SW480 (cell line): ENCODE results near the gene ZFYVE19.
"Not testable (repeated sequence)": the region's sequence is repeated elsewhere in the genome, so short reads cannot be mapped to it uniquely, and the experiment has no call there.

Source experiments
- DNase-seq: peaks from one replicate; pipeline ENCODE4 v3.0.0-alpha.2; 2016; ENCODE audit warnings: low spot score

The ZFYVE19 gene

DNA sequence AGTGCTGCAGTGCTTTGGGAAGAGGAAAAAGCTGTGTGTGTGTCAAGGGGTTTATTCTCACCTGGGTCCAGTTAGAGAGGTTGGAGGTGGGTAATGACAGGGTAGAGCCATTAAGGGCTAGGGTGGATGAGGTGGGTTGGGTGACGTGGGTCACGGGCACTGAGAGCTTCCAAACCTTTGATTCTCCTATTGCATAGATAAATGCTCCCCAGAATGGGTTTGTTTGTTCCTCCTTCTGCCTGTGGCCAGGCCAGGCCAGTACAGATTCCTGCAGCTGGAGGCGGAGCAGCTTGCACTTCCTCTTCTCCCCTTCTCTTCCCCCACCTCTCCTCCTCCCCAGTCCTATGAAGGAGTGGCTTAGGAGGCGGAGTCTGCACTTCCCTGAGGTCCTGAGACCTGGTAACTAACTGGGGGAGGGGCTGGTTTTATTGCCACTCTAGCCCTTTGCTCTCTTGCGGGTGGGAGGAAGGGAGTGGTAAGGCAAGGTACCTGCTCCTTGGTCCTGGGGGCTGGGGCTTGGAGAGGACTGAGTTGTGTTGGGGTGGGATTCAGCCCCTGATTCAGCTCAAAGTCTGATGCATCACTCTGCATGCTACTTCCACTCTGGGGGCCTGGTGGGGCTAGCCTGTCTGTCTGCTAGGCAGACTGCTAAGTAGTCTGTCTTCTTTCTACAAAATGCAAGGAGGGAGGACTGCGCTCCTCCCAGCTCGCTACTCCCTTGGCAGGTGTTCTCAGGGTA lies 40.5 kb downstream of the ZFYVE19 start:
- DNase-seq = peak; percentile 74

DNA sequence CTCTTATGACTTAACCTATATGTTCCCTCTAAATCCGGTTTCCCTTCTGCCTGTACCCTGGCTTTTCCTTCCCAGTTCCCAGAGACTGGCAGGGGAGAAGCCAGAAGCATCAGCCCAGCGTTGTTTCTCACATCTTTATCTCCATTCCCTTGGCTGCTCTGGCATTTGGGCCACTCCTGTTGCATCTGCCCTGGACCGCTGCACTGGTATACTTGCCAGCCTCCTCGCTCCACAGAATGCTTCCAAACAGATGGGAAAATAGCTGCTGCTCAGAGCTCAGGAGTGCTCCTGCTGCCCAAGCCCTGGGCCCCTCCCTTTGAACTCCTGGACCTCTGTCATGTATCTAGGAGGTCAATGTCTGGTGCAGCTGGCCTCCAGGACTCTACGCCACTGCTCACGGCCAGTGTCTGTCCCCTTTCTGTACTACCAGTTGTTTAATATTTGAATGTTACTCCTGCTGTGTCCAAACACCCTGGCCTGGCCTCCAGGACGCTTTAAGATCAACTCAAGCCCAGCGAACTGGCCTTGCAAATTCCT lies 43.8 kb downstream of the ZFYVE19 start:
- DNase-seq = no peak

GRCh38 chr15:40852529-40852928 lies 45.6 kb downstream of the ZFYVE19 start:
- no peak for DNase-seq

DNA sequence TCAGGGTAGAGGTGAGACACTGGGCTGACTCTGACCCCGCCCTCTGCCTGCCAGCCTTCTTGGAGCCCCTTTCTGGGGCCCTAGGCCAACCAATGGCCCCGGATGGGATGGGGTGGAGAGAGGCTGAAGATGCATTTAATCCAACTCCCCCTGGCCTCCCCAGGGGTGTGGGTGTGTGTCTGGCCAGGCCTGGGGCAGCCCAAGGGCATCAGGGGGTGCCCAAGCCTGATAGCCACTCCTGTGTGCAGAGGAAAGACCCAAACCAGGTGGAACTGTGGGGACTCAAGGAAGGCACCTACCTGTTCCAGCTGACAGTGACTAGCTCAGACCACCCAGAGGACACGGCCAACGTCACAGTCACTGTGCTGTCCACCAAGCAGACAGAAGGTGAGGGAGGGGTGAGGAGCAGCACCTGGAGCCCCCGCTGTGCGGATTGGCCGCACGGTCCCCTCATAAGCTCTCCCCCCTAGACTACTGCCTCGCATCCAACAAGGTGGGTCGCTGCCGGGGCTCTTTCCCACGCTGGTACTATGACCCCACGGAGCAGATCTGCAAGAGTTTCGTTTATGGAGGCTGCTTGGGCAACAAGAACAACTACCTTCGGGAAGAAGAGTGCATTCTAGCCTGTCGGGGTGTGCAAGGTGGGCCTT lies 46.5 kb downstream of the ZFYVE19 start:
- no peak for DNase-seq

DNA sequence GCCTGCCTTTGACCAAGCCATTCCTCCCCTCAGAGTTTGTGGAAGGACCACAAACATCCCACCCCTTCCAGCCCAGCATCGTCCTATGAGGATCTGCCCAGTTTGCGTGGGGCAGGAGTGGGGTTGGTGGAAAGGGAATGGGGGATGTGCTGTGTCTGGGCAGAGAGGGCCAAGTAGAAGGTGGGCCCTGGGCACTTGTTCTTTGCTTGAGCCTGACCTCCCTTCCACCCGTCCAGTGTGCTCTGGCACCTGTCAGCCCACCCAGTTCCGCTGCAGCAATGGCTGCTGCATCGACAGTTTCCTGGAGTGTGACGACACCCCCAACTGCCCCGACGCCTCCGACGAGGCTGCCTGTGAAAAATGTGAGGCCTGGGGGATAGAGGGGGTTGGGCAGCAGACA lies 47.3 kb downstream of the ZFYVE19 start:
- no peak for DNase-seq

- no peak for DNase-seq
These were observed 48.9 kb downstream of the ZFYVE19 start for GRCh38 chr15:40855706-40856234.

GRCh38 chr15:40856746-40857145 lies 49.9 kb downstream of the ZFYVE19 start:
- DNase-seq = no peak

- DNase-seq = peak; percentile 25
These were observed 50.9 kb downstream of the ZFYVE19 start for GRCh38 chr15:40857601-40858341.

- no peak for DNase-seq
These were observed 51.8 kb downstream of the ZFYVE19 start for GRCh38 chr15:40858706-40859105.

- peak; percentile 53 for DNase-seq
These were observed 52.4 kb downstream of the ZFYVE19 start for GRCh38 chr15:40859206-40859851.

GRCh38 chr15:40861147-40861546 lies 54.3 kb downstream of the ZFYVE19 start:
- not testable (repeated sequence) for DNase-seq

DNA sequence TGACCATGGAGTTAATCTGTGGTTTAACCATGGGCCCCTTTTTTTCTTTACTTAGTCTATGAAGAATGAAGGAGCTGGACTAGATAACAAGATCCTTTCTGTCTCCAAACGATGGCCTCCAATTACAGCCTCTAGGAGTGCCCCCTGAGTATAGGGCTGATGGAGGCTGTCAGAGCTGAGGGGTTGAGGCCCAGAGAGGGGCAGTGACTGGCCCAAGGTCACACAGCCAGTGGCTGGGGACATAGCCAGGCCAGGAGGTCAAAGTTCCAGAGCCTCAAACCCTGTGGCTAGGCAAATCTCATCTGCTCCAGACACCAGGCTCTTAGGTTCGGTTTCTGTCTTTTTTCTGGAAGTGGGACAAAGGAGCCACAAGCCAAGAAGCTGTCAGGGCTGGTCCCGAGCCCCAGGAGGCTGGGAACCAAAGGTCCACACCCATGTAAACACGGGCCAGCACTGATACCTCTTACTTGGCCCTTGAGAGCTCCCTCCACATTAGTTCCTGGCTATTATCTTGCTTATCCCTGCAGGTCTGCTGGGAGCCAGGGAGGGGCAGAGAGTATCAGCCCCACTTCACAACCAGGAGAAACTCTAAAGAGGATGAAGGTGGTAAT lies 56.9 kb downstream of the ZFYVE19 start:
- no peak for DNase-seq
